Cardiac muscle cell (in vitro differentiated cells and primary cell): ENCODE measurements around the gene SH3RF3. TPM values are rescaled to one million over a fixed set of nuclear protein-coding genes. Genes with fewer than 3 reads are reported as not detected.

Experiments
- DNase-seq, 2 donors: peaks; one replicate each; pipeline versions ENCODE4 v3.0.0 to v3.0.0-alpha.2; 2010 to 2017; ENCODE audit warnings: low read depth in 1 of 2, low spot score in 1 of 2
- H3K27ac ChIP-seq: fragments of 200-600 bp; sonication (generic); 2 replicates; pipeline ENCODE4 v1.5.1; 2016
- H3K27me3 ChIP-seq: fragments of 200-600 bp; sonication (generic); 2 replicates; pipeline ENCODE4 v1.6.0; 2016; ENCODE audit warnings: control low read depth
- H3K36me3 ChIP-seq: fragments of 200-600 bp; sonication (generic); 2 replicates; pipeline ENCODE4 v1.5.1; 2016; ENCODE audit warnings: control low read depth
- H3K4me1 ChIP-seq: fragments of 200-600 bp; sonication (generic); 2 replicates; pipeline ENCODE4 v1.8.1; 2017; ENCODE audit warnings: low read depth, mild to moderate bottlenecking, mixed run types
- H3K4me3 ChIP-seq: fragments of 200-600 bp; sonication (generic); 2 replicates; pipeline ENCODE4 v1.5.1; 2016; ENCODE audit warnings: mild to moderate bottlenecking
- H3K9me3 ChIP-seq: fragments of 200-600 bp; sonication (generic); 2 replicates; pipeline ENCODE4 v1.5.1; 2017; ENCODE audit warnings: low read depth, mild to moderate bottlenecking, control low read depth
- CTCF ChIP-seq: IDR thresholded peaks from 2 replicates; pipeline ENCODE4 v1.5.1; 2012; ENCODE audit warnings: low read depth, mild to moderate bottlenecking, low read length
- polyA plus RNA-seq: library from polyadenylated mRNA; unstranded; fragments of >200 nt; fragmentation: Nextera tagmentation; extraction: Ambion mirVana; gene quantifications from 2 replicates; pipeline ENCODE4 v1.2.1, GENCODE V29; 2016
- total RNA-seq: library from RNA; depleted of rRNA; stranded (reverse); fragments of >200 nt; gene quantifications from 2 replicates; pipeline ENCODE4 v1.2.3, GENCODE V29; 2016

The SH3RF3 gene
- total and polyA plus RNA-seq, 2 experiments from 2014 or later, result 1.2 to 1.7 TPM

- no peaks in the 10 kb centered on the region for H3K36me3 ChIP-seq
- H3K27me3 ChIP-seq, result no peaks in the 10 kb centered on the region
- H3K4me3 ChIP-seq, result no peak overlapping the region
- peak; percentile 81 to 85 for DNase-seq
- peak; percentile 95 for TF ChIP-seq CTCF
- H3K9me3 ChIP-seq, result no peaks in the 10 kb centered on the region
- no peak overlapping the region for H3K27ac ChIP-seq
- no peaks in the 10 kb centered on the region for H3K4me1 ChIP-seq
These were observed 381.4 kb downstream of the SH3RF3 start for GRCh38 chr2:109510136-109511028.

- Histone ChIP-seq H3K27me3 (no peaks in the 10 kb centered on the region), H3K27ac (no peak overlapping the region), H3K36me3 (no peaks in the 10 kb centered on the region), H3K9me3 (no peaks in the 10 kb centered on the region), H3K4me1 (no peaks in the 10 kb centered on the region), H3K4me3 (no peak overlapping the region)
- TF ChIP-seq CTCF, result no peak
- no peak for DNase-seq
These were observed 382.2 kb downstream of the SH3RF3 start for GRCh38 chr2:109511168-109511567.

- Histone ChIP-seq H3K4me3 (no peak overlapping the region), H3K9me3 (no peaks in the 10 kb centered on the region), H3K27ac (no peak overlapping the region), H3K27me3 (no peaks in the 10 kb centered on the region), H3K36me3 (no peaks in the 10 kb centered on the region), H3K4me1 (no peaks in the 10 kb centered on the region)
- no peak for TF ChIP-seq CTCF
- DNase-seq, result no peak
These were observed 383.1 kb downstream of the SH3RF3 start for GRCh38 chr2:109512076-109512475.

- Histone ChIP-seq H3K27me3 (no peaks in the 10 kb centered on the region), H3K4me1 (no peaks in the 10 kb centered on the region), H3K36me3 (no peaks in the 10 kb centered on the region), H3K9me3 (no peaks in the 10 kb centered on the region), H3K4me3 (no peak overlapping the region), H3K27ac (no peak overlapping the region)
- TF ChIP-seq CTCF, result no peak
- DNase-seq, result no peak
These were observed 384.2 kb downstream of the SH3RF3 start for GRCh38 chr2:109513230-109513629.

GRCh38 chr2:109513749-109514588, 385.0 kb downstream of the SH3RF3 start:
- Histone ChIP-seq H3K27ac (no peak overlapping the region), H3K4me1 (no peaks in the 10 kb centered on the region), H3K36me3 (no peaks in the 10 kb centered on the region), H3K27me3 (no peaks in the 10 kb centered on the region), H3K4me3 (no peak overlapping the region), H3K9me3 (no peaks in the 10 kb centered on the region)
- TF ChIP-seq CTCF, result no peak
- DNase-seq, result peak in 1 of 2 donors; percentile 91
